ENCODE measurements around the gene SLC25A43.

- TF ChIP-seq EZH2 (IDR thresholded peaks at IDR 0.05; ENCODE audit: insufficient read depth, poor library complexity, severe bottlenecking) (no peak), EZH2phosphoT487 (IDR thresholded peaks at IDR 0.05; ENCODE audit: insufficient read depth, low read depth) (no peak)
These were observed 76.4 kb downstream of the SLC25A43 start for GRCh38 chrX:119475389-119476101.
